ENCODE results near the gene PCNP. TPM values are rescaled to one million over a fixed set of nuclear protein-coding genes. Genes with fewer than 3 reads are reported as not detected.
"Not testable (repeated sequence)": the region's sequence is repeated elsewhere in the genome, so short reads cannot be mapped to it uniquely, and the experiment has no call there.

PCNP gene
- total and polyA plus RNA-seq, 9 of the 15 experiments (the other 6 are each of a cell fraction or from before 2014, with no cell fraction given): 54.3 to 170 (median 150) TPM

GRCh38 chr3:101603184-101603583 is 29.2 kb downstream of the PCNP start:
- POLR2A ChIA-PET: interaction anchor here (0.7 kb wide), 1 partner anchor 82 kb away, joined by 3 read pairs; no protein-coding TSS in a partner anchor
- H3K4me1 ChIP-seq (replicated peaks in 1 of 2; ENCODE audit: control insufficient read depth in 2 of 2, insufficient read depth in 2 of 2, low read length in 2 of 2): no peaks in the 10 kb centered on the region
- intact Hi-C loops (cut with micrococcal nuclease): no loop called here

GRCh38 chr3:101605398-101605797 is 31.4 kb downstream of the PCNP start:
- BruUV-seq (replicated peaks); H3K4me2 ChIP-seq (ENCODE audit: insufficient read depth, low read length); H3K36me3 ChIP-seq (ENCODE audit: control insufficient read depth, insufficient read depth, low read length); FAIRE-seq; DNase-seq (ENCODE audit: extremely low read depth in 1 of 4, low spot score in 3 of 4); H2AFZ ChIP-seq (ENCODE audit: low read depth, low read length); intact Hi-C loops (cut with micrococcal nuclease); H3K4me1 ChIP-seq (replicated peaks in 1 of 2; ENCODE audit: control insufficient read depth in 2 of 2, insufficient read depth in 2 of 2, low read length in 2 of 2); H3K79me2 ChIP-seq (ENCODE audit: control insufficient read depth, insufficient read depth, low read length); H3K27ac ChIP-seq (ENCODE audit: extremely low read depth, low read depth, low read length); H3K9me3 ChIP-seq (replicated peaks; ENCODE audit: control insufficient read depth, insufficient read depth, low read depth, low read length); in situ Hi-C loops (cut with MboI); H3K27me3 ChIP-seq (ENCODE audit: control insufficient read depth in 2 of 2, insufficient read depth in 2 of 2, low read length in 2 of 2); ATAC-seq; H3K4me3 ChIP-seq; H3K9me1 ChIP-seq (ENCODE audit: control insufficient read depth, insufficient read depth, low read length); CTCF ChIA-PET (ENCODE audit: low intra/inter-chr PET ratio); H3K9ac ChIP-seq (ENCODE audit: insufficient read depth in 1 of 2, low read depth in 2 of 2, low read length in 2 of 2); H4K20me1 ChIP-seq (replicated peaks; ENCODE audit: control insufficient read depth, insufficient read depth, low read length): not testable (repeated sequence)
- WGBS (ENCODE audit: insufficient coverage, low coverage, missing lambda C conversion rate): 51% methylated on average over 6 of the region's 10 CpGs
- POLR2A ChIA-PET: interaction anchor here (0.6 kb wide), 1 partner anchor 76 kb away, joined by 4 read pairs; no protein-coding TSS in a partner anchor

More at GRCh38 chr3:101603184-101603583, 29.2 kb downstream of the PCNP start:
- in situ Hi-C loops (cut with MboI): no loop called here
- WGBS (ENCODE audit: insufficient coverage, low coverage, missing lambda C conversion rate): 83% methylated on average over 1 of the region's 1 CpG
- no peaks in the 10 kb centered on the region for H4K20me1 ChIP-seq (replicated peaks; ENCODE audit: control insufficient read depth, insufficient read depth, low read length)
- ATAC-seq (no peak), DNase-seq (ENCODE audit: extremely low read depth in 1 of 4, low spot score in 3 of 4) (no peak), FAIRE-seq (no peak)
- H3K9me3 ChIP-seq (replicated peaks; ENCODE audit: control insufficient read depth, insufficient read depth, low read depth, low read length): 0 out of 2 replicates have a peak, but pooled peaks cover 2% of the 10 kb centered on the region
- no TSS peak for BruUV-seq (replicated peaks)
- H3K4me3 ChIP-seq: no peak overlapping the region
- no peak overlapping the region for H3K4me2 ChIP-seq (ENCODE audit: insufficient read depth, low read length)
- no peak overlapping the region for H3K9ac ChIP-seq (ENCODE audit: insufficient read depth in 1 of 2, low read depth in 2 of 2, low read length in 2 of 2)
- H2AFZ ChIP-seq (ENCODE audit: low read depth, low read length): no peak overlapping the region
- H3K79me2 ChIP-seq (ENCODE audit: control insufficient read depth, insufficient read depth, low read length): no peaks in the 10 kb centered on the region
- TF ChIP-seq ZNF354B (CRISPR knock-in tag; IDR thresholded peaks at IDR 0.05): peak; percentile 90
- TF ChIP-seq RBM25 (IDR thresholded peaks at IDR 0.05; ENCODE audit: low read depth, low read length, severe bottlenecking): peak; percentile 33
- TF ChIP-seq TRIM28 (IDR thresholded peaks at IDR 0.05): no peak
- peak; percentile 98 for TF ChIP-seq ZNF507 (tag; conservative IDR thresholded peaks at IDR 0.05)
- no peak for TF ChIP-seq KDM2B (CRISPR knock-in tag; IDR thresholded peaks at IDR 0.05)
- no peak for TF ChIP-seq PHB (CRISPR knock-in tag; IDR thresholded peaks at IDR 0.05)
- no peaks in the 10 kb centered on the region for H3K9me1 ChIP-seq (ENCODE audit: control insufficient read depth, insufficient read depth, low read length)
- no peaks in the 10 kb centered on the region for H3K27me3 ChIP-seq (ENCODE audit: control insufficient read depth in 2 of 2, insufficient read depth in 2 of 2, low read length in 2 of 2)
- no peak overlapping the region for H3K27ac ChIP-seq (ENCODE audit: extremely low read depth, low read depth, low read length)
- peaks cover 5% of the 10 kb centered on the region; the same call in 1 of the 3 replicates for H3K36me3 ChIP-seq (ENCODE audit: control insufficient read depth, insufficient read depth, low read length)
- CTCF ChIA-PET (ENCODE audit: low intra/inter-chr PET ratio): no interaction called here

All from K562 (cell line).